ENCODE data around the gene TUBGCP6. TPM values are rescaled to one million over a fixed set of nuclear protein-coding genes. Genes with fewer than 3 reads are reported as not detected.

The TUBGCP6 gene
- total and polyA plus RNA-seq, 9 donors = 21.4 to 35.3 (median 26.2) TPM

- DNase-seq = no peak
- Histone ChIP-seq H3K27me3 (ENCODE audit: control insufficient read depth, insufficient read depth, low read length) (no peaks in the 10 kb centered on the region), H3K36me3 (ENCODE audit: control insufficient read depth, insufficient read depth, low read length) (peaks cover 84% of the 10 kb centered on the region), H3K4me3 (ENCODE audit: low read length) (no peak overlapping the region), H3K9me3 (replicated peaks; ENCODE audit: control insufficient read depth, low read depth, low read length) (no peaks in the 10 kb centered on the region), H3K27ac (ENCODE audit: low read length) (no peak overlapping the region), H3K4me1 (ENCODE audit: control insufficient read depth, insufficient read depth, low read length) (peaks cover 10% of the 10 kb centered on the region)
- WGBS (ENCODE audit: insufficient coverage) = 82% methylated on average over 14 of the region's 21 CpGs
Observed at GRCh38 chr22:50217543-50218152, 27.2 kb downstream of the TUBGCP6 start.

- no peaks in the 10 kb centered on the region for H3K27me3 ChIP-seq (ENCODE audit: control insufficient read depth, insufficient read depth, low read length)
- H3K4me1 ChIP-seq (ENCODE audit: control insufficient read depth, insufficient read depth, low read length) = peaks cover 10% of the 10 kb centered on the region
- no peak overlapping the region for H3K27ac ChIP-seq (ENCODE audit: low read length)
- H3K9me3 ChIP-seq (replicated peaks; ENCODE audit: control insufficient read depth, low read depth, low read length) = no peaks in the 10 kb centered on the region
- no peak for DNase-seq
- no peak overlapping the region for H3K4me3 ChIP-seq (ENCODE audit: low read length)
- WGBS (ENCODE audit: insufficient coverage) = 90% methylated on average over 57 of the region's 57 CpGs
- peaks cover 84% of the 10 kb centered on the region for H3K36me3 ChIP-seq (ENCODE audit: control insufficient read depth, insufficient read depth, low read length)
Observed at GRCh38 chr22:50216684-50217520, 27.9 kb downstream of the TUBGCP6 start.

- no peaks in the 10 kb centered on the region for H3K9me3 ChIP-seq (replicated peaks; ENCODE audit: control insufficient read depth, low read depth, low read length)
- 78% methylated on average over 11 of the region's 15 CpGs for WGBS (ENCODE audit: insufficient coverage)
- H3K4me3 ChIP-seq (ENCODE audit: low read length) = no peak overlapping the region
- H3K36me3 ChIP-seq (ENCODE audit: control insufficient read depth, insufficient read depth, low read length) = peaks cover 79% of the 10 kb centered on the region
- DNase-seq = peak; percentile 65
- H3K27ac ChIP-seq (ENCODE audit: low read length) = no peak overlapping the region
- H3K4me1 ChIP-seq (ENCODE audit: control insufficient read depth, insufficient read depth, low read length) = peaks cover 10% of the 10 kb centered on the region
- H3K27me3 ChIP-seq (ENCODE audit: control insufficient read depth, insufficient read depth, low read length) = no peaks in the 10 kb centered on the region
Observed at GRCh38 chr22:50216055-50216683, 28.7 kb downstream of the TUBGCP6 start.

- WGBS (ENCODE audit: insufficient coverage) = 48% methylated on average over 8 of the region's 17 CpGs
- peak; percentile 57 for DNase-seq
- peaks cover 79% of the 10 kb centered on the region for H3K36me3 ChIP-seq (ENCODE audit: control insufficient read depth, insufficient read depth, low read length)
- H3K27ac ChIP-seq (ENCODE audit: low read length) = no peak overlapping the region
- peaks cover 10% of the 10 kb centered on the region for H3K4me1 ChIP-seq (ENCODE audit: control insufficient read depth, insufficient read depth, low read length)
- H3K9me3 ChIP-seq (replicated peaks; ENCODE audit: control insufficient read depth, low read depth, low read length) = no peaks in the 10 kb centered on the region
- no peaks in the 10 kb centered on the region for H3K27me3 ChIP-seq (ENCODE audit: control insufficient read depth, insufficient read depth, low read length)
- H3K4me3 ChIP-seq (ENCODE audit: low read length) = no peak overlapping the region
Observed at GRCh38 chr22:50215297-50216054, 29.3 kb downstream of the TUBGCP6 start.

- Histone ChIP-seq H3K9me3 (replicated peaks; ENCODE audit: control insufficient read depth, low read depth, low read length) (no peaks in the 10 kb centered on the region), H3K27me3 (ENCODE audit: control insufficient read depth, insufficient read depth, low read length) (no peaks in the 10 kb centered on the region), H3K4me1 (ENCODE audit: control insufficient read depth, insufficient read depth, low read length) (peaks cover 18% of the 10 kb centered on the region), H3K36me3 (ENCODE audit: control insufficient read depth, insufficient read depth, low read length) (peaks cover 85% of the 10 kb centered on the region), H3K27ac (ENCODE audit: low read length) (no peak overlapping the region), H3K4me3 (ENCODE audit: low read length) (no peak overlapping the region)
- no peak for DNase-seq
- WGBS (ENCODE audit: insufficient coverage) = 92% methylated on average over 7 of the region's 9 CpGs
Observed at GRCh38 chr22:50213263-50213662, 31.6 kb downstream of the TUBGCP6 start.

GRCh38 chr22:50211147-50211546 is 33.7 kb downstream of the TUBGCP6 start:
- Histone ChIP-seq H3K4me3 (ENCODE audit: low read length) (no peak overlapping the region), H3K27ac (ENCODE audit: low read length) (no peak overlapping the region), H3K36me3 (ENCODE audit: control insufficient read depth, insufficient read depth, low read length) (peaks cover 85% of the 10 kb centered on the region), H3K27me3 (ENCODE audit: control insufficient read depth, insufficient read depth, low read length) (no peaks in the 10 kb centered on the region), H3K4me1 (ENCODE audit: control insufficient read depth, insufficient read depth, low read length) (peaks cover 30% of the 10 kb centered on the region), H3K9me3 (replicated peaks; ENCODE audit: control insufficient read depth, low read depth, low read length) (no peaks in the 10 kb centered on the region)
- WGBS (ENCODE audit: insufficient coverage) = 96% methylated on average over 12 of the region's 14 CpGs
- no peak for DNase-seq

- Histone ChIP-seq H3K27me3 (ENCODE audit: control insufficient read depth, insufficient read depth, low read length) (no peaks in the 10 kb centered on the region), H3K27ac (ENCODE audit: low read length) (no peak overlapping the region), H3K4me3 (ENCODE audit: low read length) (no peak overlapping the region), H3K4me1 (ENCODE audit: control insufficient read depth, insufficient read depth, low read length) (peaks cover 25% of the 10 kb centered on the region), H3K9me3 (replicated peaks; ENCODE audit: control insufficient read depth, low read depth, low read length) (no peaks in the 10 kb centered on the region), H3K36me3 (ENCODE audit: control insufficient read depth, insufficient read depth, low read length) (peaks cover 85% of the 10 kb centered on the region)
- WGBS (ENCODE audit: insufficient coverage) = 92% methylated on average over 28 of the region's 32 CpGs
- no peak for DNase-seq
Observed at GRCh38 chr22:50210378-50211139, 34.3 kb downstream of the TUBGCP6 start.

- DNase-seq = peak; percentile 80
- Histone ChIP-seq H3K4me1 (ENCODE audit: control insufficient read depth, insufficient read depth, low read length) (peaks cover 25% of the 10 kb centered on the region), H3K4me3 (ENCODE audit: low read length) (no peak overlapping the region), H3K36me3 (ENCODE audit: control insufficient read depth, insufficient read depth, low read length) (peaks cover 81% of the 10 kb centered on the region), H3K27me3 (ENCODE audit: control insufficient read depth, insufficient read depth, low read length) (no peaks in the 10 kb centered on the region), H3K9me3 (replicated peaks; ENCODE audit: control insufficient read depth, low read depth, low read length) (no peaks in the 10 kb centered on the region), H3K27ac (ENCODE audit: low read length) (no peak overlapping the region)
- WGBS (ENCODE audit: insufficient coverage) = 60% methylated on average over 20 of the region's 20 CpGs
Observed at GRCh38 chr22:50209893-50210292, 34.9 kb downstream of the TUBGCP6 start.

Data from muscle of leg (tissue), 11 donors.